Measurements from ENCODE around the gene CAMKMT.
"Not testable (repeated sequence)": the region's sequence is repeated elsewhere in the genome, so short reads cannot be mapped to it uniquely, and the experiment has no call there.

CAMKMT gene

GRCh38 chr2:44360749-44361329, 908 bp upstream of the CAMKMT start:
- DNase-seq (ENCODE audit: low read depth) = no peak

DNA sequence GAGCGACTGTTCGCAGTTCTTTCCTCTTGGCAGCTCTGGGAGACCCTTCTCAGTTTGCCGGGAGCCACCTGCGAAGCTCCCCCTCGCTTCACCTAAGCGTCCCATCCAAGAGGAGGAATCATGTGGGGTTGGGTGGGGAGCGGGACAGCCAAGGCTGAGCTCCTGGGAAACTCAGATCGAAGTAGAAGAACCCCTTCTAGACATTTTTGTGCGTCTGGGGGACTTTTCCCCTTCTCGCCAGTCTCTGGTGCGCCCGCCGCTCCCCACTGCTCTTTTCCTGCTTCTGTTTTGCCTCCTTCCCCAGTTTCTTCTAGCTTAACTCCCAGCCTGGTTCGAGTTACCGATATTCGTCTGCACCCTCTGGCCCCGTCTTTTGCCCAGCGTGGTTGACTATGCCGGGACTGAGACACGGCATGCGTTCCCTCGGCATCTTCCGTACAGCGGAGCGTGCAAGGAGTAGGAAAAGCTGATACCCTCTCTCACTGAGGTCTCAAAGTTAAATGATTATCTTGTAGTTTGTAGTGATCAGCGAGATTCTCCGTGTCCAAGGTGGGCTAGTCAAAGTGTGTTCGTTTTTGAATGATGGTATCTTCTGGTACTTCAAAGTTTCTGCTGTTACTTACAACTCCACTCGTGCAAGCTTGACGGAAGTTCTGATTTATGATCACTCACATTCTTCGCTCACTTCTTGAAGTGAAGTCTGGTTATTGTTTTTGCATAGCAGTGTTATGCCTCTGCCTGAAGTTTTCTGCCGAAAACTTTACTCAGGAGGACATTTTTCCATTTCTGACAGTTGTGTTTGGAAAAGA, 664 bp downstream of the CAMKMT start:
- DNase-seq (ENCODE audit: low read depth) = peak; percentile 18

DNA sequence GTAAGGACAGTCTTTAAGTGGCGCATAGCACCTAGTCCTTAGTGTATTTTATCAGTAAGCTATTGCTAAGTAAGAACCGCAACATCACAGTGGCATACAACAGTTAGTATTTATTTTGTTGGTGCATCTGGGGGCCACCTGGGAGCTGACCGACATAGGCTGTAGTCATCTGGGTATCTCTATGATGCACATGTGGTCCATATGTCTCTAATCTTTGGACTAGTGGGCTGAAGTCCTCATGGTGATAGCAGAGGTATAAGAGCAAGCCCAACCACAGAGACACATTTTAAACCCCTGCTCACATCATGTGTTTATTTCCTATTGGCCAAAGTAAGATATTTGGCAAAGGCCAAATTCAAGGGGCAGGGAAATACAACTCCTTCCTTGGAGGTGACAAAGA, 2.9 kb downstream of the CAMKMT start:
- no peak for DNase-seq (ENCODE audit: low read depth)

DNA sequence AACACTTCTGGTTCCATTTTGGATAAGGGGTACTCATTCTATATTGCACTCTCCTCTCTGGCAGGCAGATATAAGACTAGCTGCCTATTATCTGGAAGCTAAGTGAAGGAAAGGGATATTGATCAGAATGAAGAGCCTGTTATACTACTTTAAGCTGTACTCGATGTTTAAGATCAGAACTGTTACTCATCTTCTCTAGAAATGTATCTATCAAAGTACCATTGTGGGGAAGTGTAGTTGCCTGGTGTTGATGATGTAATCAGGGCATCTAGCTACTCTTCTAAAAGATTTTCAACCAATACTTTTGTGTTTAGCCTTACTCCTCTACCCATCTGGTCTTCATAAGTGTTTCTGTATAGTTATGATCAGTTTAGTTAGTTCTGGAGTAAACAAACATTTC, 5.8 kb downstream of the CAMKMT start:
- no peak for DNase-seq (ENCODE audit: low read depth)

DNA sequence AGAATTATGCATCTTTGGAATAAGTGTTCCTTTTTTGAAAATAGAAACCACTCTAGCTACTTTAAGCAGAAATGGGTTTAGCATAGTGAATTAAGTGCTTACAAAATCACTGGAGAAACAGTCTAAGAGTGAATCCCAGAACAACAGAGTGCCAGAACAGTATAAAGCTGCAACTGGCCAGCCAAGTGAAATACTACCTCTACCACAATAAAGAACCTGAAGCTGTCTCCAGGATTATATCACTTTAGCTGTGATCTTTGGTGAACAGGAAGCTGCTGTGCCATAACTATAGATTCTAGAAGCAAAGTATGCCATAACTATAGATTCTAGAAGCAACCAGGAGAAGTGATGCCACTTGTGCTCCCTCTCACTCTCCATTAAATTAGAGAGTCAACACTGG, 7.6 kb downstream of the CAMKMT start:
- DNase-seq (ENCODE audit: low read depth) = no peak

DNA sequence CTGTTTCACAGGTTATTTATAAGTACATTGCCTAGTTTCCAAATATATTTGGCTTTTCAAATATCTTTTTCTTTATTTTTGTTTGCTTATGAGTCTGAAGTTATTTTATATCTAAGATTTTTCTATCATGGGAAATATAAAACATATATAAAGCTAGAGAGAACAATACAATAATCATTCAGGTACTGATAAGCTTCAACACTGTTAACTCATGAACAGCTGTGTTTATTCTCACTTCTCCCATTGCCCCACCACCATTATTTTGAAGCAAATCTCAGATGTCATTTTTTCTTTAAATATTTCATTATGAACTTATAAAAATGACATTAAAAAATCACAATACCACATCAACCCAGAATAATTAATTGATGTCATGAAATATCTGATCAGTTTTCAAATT, 9.7 kb downstream of the CAMKMT start:
- DNase-seq (ENCODE audit: low read depth) = no peak

- DNase-seq (ENCODE audit: low read depth) = no peak
Measured at GRCh38 chr2:44372246-44372645, 10.5 kb downstream of the CAMKMT start.

- no peak for DNase-seq (ENCODE audit: low read depth)
Measured at GRCh38 chr2:44377486-44377885, 15.7 kb downstream of the CAMKMT start.

DNA sequence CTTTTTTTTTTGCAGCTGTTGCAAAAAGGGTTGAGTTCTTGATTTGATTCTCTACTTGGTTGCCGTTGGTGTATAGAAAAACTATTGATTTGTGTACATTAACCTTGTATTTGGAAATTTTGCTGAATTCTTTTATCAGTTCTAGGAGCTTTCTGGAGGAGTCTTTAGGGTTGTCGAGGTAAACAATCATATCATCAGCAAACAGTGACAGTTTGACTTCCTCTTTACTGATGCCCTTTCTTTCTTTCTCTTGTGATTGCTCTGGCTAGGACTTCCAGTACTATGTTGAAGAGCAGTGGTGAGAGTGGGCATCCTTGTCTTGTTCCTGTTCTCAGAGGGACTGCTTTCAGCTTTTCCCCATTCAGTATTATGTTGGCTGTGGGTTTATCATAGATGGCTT, 23.5 kb downstream of the CAMKMT start:
- not testable (repeated sequence) for DNase-seq (ENCODE audit: low read depth)

- no peak for DNase-seq (ENCODE audit: low read depth)
Measured at GRCh38 chr2:44388877-44389276, 27.1 kb downstream of the CAMKMT start.

- no peak for DNase-seq (ENCODE audit: low read depth)
Measured at GRCh38 chr2:44389895-44390294, 28.1 kb downstream of the CAMKMT start.

- DNase-seq (ENCODE audit: low read depth) = peak; percentile 11
Measured at GRCh38 chr2:44392338-44392943, 30.7 kb downstream of the CAMKMT start.

- no peak for DNase-seq (ENCODE audit: low read depth)
Measured at GRCh38 chr2:44397447-44398175, 35.9 kb downstream of the CAMKMT start.

DNA sequence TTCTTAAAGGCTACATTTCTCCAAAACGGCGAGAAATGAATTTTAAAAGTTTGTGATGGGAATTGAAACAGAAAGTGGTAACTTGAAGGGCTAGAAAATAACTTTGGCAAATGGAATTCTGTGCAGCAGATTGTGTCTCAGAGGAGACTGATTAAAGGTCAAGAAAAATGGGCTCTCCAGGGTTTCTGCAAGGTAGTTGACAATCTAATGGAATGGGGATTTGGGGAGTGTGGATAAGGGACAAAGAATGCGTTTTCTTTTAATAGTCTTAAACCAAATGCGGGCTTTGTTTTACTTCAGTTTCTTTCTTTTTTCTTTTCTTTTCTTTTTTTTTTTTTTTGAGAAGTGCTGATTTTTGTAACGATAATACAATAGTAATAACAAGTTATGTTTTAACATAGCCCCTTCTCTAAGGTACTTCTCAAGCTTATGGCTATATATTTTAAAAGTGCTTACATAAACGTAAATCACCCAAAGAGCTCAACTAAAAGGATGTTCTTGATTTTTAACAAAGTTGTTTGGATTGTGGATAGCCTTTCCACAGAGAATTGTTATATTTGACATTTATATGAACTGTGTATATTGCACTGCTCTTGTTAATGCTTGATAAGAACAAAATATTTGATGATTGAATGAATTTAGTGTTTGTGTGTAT, 36.6 kb downstream of the CAMKMT start:
- no peak for DNase-seq (ENCODE audit: low read depth)

DNA sequence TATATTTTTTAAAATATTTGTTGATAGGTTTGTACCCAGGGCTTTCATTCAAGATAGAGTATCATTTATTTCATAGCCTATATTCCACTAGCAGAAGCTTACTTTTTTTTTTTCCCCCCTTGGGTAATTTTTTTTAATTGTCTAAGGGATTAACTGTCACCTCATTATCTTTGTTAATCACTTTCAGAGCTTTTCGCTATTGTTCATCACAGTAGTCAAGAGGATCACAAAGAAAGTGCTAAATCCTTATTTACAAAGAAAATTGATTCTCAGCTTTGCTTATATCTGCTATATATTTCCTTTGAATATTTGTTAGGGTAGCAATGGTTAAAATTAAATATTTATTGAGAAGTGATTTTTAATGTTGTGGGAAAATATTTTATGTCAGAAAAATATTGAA, 59.0 kb downstream of the CAMKMT start:
- DNase-seq (ENCODE audit: low read depth) = no peak

DNA sequence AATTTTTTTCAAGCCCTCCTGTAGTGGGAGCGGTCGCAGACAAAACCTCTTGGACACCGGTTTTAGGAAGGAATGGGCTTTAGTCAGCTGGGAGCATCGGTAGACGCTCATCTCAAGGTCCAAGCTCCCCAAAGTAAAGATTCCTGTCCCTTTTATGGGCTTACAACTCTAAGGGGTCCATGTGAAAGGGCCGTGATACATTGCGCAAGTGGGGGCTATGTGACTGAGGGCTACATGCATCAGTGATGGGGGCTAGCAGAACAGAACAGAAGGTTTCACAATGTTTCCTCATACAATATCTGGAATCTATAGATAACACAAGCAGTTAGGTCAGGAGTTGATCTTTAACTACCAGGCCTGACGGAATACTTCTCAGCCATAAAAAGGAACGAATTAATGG, 62.5 kb downstream of the CAMKMT start:
- no peak for DNase-seq (ENCODE audit: low read depth)

DNA sequence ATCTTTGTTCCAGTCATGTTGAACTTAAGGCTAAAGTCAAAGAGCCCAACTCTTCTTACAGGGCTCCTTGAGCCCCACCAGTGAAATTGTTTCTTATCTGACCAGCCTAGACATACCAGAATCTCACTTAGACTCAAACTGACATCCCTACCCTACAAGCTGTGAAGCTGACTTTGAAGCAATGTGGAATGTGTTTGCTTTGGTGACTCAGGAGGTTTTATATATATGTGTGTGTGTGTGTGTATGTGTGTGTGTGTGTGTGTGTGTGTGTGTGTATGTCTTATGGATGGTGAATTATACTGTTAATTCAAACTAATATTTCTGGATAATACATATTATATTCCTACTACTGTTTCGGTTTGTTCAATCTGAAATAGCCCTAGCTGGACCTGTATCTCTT, 67.3 kb downstream of the CAMKMT start:
- DNase-seq (ENCODE audit: low read depth) = no peak

DNA sequence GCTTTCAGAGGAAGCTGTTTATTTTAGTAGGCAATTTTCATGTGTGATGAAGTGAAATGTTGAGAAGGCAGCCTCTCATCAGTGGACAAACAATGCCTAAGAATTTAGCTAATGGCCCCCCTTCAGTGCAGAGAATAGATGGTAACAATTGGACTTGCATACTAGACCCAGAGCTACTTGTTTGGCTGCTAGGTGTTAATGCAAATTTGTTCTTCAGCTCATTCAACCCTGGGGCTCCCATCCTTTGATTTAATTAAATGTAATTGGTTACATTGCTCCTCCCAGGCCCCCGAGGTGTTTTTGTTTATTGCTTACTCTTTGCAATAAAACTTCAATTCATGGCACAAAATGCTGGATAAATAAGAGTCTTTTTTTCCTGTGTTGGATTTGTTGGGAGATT, 68.6 kb downstream of the CAMKMT start:
- no peak for DNase-seq (ENCODE audit: low read depth)

- no peak for DNase-seq (ENCODE audit: low read depth)
Measured at GRCh38 chr2:44433895-44434294, 72.1 kb downstream of the CAMKMT start.

GRCh38 chr2:44441200-44441599, 79.5 kb downstream of the CAMKMT start:
- DNase-seq (ENCODE audit: low read depth) = no peak

DNA sequence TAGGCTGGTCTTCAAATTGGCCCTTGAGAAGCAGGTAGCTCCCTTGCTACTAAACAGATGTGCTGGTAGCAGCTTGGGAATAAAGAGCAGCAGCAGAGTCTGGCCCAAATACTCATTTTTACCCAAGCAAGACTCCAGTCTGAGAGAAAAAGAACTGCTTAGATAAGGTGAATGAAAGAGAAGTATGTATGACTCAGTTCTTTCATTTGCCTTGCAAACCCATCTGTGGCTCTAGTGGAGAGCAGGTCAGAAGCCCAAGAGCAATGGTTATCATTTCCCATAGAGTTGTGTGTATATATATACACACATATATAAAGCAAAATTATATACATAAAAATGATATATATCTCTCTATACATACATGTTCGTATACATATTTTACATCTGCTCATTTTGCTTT, 80.3 kb downstream of the CAMKMT start:
- no peak for DNase-seq (ENCODE audit: low read depth)

GRCh38 chr2:44443517-44443916, 81.8 kb downstream of the CAMKMT start:
- DNase-seq (ENCODE audit: low read depth) = no peak

Data from HS-5 (cell line).